ENCODE measurements around the gene WDR36.
"Not testable (repeated sequence)": the region's sequence is repeated elsewhere in the genome, so short reads cannot be mapped to it uniquely, and the experiment has no call there.

WDR36 gene

GRCh38 chr5:111138096-111138495, 45.9 kb downstream of the WDR36 start:
- no peak for DNase-seq (ENCODE audit: low spot score)

- DNase-seq (ENCODE audit: low spot score) = not testable (repeated sequence)
These were observed 49.3 kb downstream of the WDR36 start for GRCh38 chr5:111141471-111141870.

GRCh38 chr5:111142932-111143331, 50.8 kb downstream of the WDR36 start:
- no peak for DNase-seq (ENCODE audit: low spot score)

- DNase-seq (ENCODE audit: low spot score) = no peak
These were observed 51.8 kb downstream of the WDR36 start for GRCh38 chr5:111143910-111144309.

- peak; percentile 46 for DNase-seq (ENCODE audit: low spot score)
These were observed 52.3 kb downstream of the WDR36 start for GRCh38 chr5:111144352-111144930.

- DNase-seq (ENCODE audit: low spot score) = no peak
These were observed 53.9 kb downstream of the WDR36 start for GRCh38 chr5:111146053-111146452.

- no peak for DNase-seq (ENCODE audit: low spot score)
These were observed 55.4 kb downstream of the WDR36 start for GRCh38 chr5:111147502-111147901.

- DNase-seq (ENCODE audit: low spot score) = no peak
These were observed 59.9 kb downstream of the WDR36 start for GRCh38 chr5:111151998-111152397.

- no peak for DNase-seq (ENCODE audit: low spot score)
These were observed 61.3 kb downstream of the WDR36 start for GRCh38 chr5:111153483-111153882.

- DNase-seq (ENCODE audit: low spot score) = no peak
These were observed 61.8 kb downstream of the WDR36 start for GRCh38 chr5:111153945-111154344.

GRCh38 chr5:111158105-111158744, 66.1 kb downstream of the WDR36 start:
- peak; percentile 85 for DNase-seq (ENCODE audit: low spot score)

GRCh38 chr5:111159845-111160244, 67.7 kb downstream of the WDR36 start:
- DNase-seq (ENCODE audit: low spot score) = no peak

- DNase-seq (ENCODE audit: low spot score) = no peak
These were observed 70.9 kb downstream of the WDR36 start for GRCh38 chr5:111163000-111163399.

GRCh38 chr5:111165058-111165457, 72.9 kb downstream of the WDR36 start:
- DNase-seq (ENCODE audit: low spot score) = no peak

GRCh38 chr5:111167551-111167950, 75.4 kb downstream of the WDR36 start:
- DNase-seq (ENCODE audit: low spot score) = no peak

- DNase-seq (ENCODE audit: low spot score) = no peak
These were observed 76.5 kb downstream of the WDR36 start for GRCh38 chr5:111168608-111169007.

- DNase-seq (ENCODE audit: low spot score) = no peak
These were observed 77.1 kb downstream of the WDR36 start for GRCh38 chr5:111169269-111169668.

GRCh38 chr5:111170279-111170678, 78.1 kb downstream of the WDR36 start:
- no peak for DNase-seq (ENCODE audit: low spot score)

- DNase-seq (ENCODE audit: low spot score) = no peak
These were observed 80.4 kb downstream of the WDR36 start for GRCh38 chr5:111172504-111172903.

GRCh38 chr5:111173476-111173875, 81.3 kb downstream of the WDR36 start:
- no peak for DNase-seq (ENCODE audit: low spot score)

Data from activated CD4-positive, alpha-beta T cell treated with anti-CD3 and anti-CD28 coated beads, Interleukin-2, Interleukin-4, amounts not matched to agents 100 ng/mL and 50 ng/mL, durations not matched to agents 16 hours and 8 hours (primary cell).